ENCODE data around the gene TRIM40. TPM values are rescaled to one million over a fixed set of nuclear protein-coding genes. Genes with fewer than 3 reads are reported as not detected.

The TRIM40 gene
- total RNA-seq, 1 donor from 2014 or later, result not detected

DNA sequence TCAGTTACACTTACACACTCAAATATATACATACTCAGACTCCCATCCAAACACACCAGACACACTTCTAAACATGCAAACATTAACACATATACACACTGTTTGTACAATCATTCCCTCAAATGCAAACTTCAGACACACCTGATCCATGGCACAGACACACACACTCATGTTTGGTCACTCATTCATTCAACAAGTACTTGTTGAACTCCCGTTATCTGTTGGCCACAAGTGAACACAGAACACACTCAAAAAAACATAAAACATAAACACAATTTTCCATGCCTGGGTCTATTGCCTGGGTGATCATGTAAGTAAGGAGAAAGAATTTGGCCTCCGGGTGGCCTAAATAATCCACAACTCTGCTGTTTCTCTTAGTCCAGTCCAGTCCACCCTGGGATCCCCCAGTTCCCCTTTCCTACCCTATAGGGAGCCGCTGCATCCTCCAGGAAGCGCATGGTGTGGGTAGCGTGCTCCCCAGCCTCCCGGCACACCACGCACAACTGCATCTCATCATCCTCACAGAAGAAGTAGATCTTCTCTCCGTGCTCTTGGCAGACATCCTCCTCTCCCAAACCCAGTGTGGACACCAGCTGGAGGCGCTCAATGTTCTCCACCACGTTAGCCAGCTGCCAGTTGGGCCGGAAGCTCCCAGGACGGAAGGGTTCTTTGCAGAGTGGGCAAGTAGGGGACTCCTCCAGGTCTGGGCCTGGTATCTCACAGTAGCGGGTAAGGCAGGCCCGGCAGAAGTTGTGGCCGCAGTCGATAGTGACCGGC is 24.3 kb downstream of the TRIM40 start:
- Histone ChIP-seq H3K4me1 (no peaks in the 10 kb centered on the region), H3K4me3 (no peak overlapping the region), H3K9me3 (no peaks in the 10 kb centered on the region), H3K27me3 (no peaks in the 10 kb centered on the region), H3K36me3 (no peaks in the 10 kb centered on the region), H3K27ac (no peak overlapping the region)
- intact Hi-C loops (cut with DNase I), result no loop called here
- no peak for DNase-seq (ENCODE audit: extremely low spot score in 2 of 2)
- TF ChIP-seq POLR2A (IDR thresholded peaks at IDR 0.05) (no peak), CTCF (IDR thresholded peaks at IDR 0.05) (no peak), POLR2AphosphoS5 (IDR thresholded peaks at IDR 0.05; ENCODE audit: insufficient read depth in 1 of 2, low read depth in 1 of 2) (no peak)

- intact Hi-C loops (cut with DNase I), result no loop called here
- TF ChIP-seq CTCF (IDR thresholded peaks at IDR 0.05) (no peak), POLR2AphosphoS5 (IDR thresholded peaks at IDR 0.05; ENCODE audit: insufficient read depth in 1 of 2, low read depth in 1 of 2) (no peak), POLR2A (IDR thresholded peaks at IDR 0.05) (no peak)
- Histone ChIP-seq H3K4me3 (no peak within 1 kb of the TSS), H3K27ac (no peak within 1 kb of the TSS), H3K9me3 (no peaks in the 10 kb centered on the region), H3K27me3 (no peaks in the 10 kb centered on the region), H3K36me3 (no peaks in the 10 kb centered on the region), H3K4me1 (no peaks in the 10 kb centered on the region)
- DNase-seq (ENCODE audit: extremely low spot score in 2 of 2), result no peak
These were observed 25.0 kb downstream of the TRIM40 start, which contains the start of gene TRIM10 for GRCh38 chr6:30160785-30161531. TRIM10 (minus strand) TSS chr6:30161211; CDS start chr6:30160858, 353 bp downstream.

DNA sequence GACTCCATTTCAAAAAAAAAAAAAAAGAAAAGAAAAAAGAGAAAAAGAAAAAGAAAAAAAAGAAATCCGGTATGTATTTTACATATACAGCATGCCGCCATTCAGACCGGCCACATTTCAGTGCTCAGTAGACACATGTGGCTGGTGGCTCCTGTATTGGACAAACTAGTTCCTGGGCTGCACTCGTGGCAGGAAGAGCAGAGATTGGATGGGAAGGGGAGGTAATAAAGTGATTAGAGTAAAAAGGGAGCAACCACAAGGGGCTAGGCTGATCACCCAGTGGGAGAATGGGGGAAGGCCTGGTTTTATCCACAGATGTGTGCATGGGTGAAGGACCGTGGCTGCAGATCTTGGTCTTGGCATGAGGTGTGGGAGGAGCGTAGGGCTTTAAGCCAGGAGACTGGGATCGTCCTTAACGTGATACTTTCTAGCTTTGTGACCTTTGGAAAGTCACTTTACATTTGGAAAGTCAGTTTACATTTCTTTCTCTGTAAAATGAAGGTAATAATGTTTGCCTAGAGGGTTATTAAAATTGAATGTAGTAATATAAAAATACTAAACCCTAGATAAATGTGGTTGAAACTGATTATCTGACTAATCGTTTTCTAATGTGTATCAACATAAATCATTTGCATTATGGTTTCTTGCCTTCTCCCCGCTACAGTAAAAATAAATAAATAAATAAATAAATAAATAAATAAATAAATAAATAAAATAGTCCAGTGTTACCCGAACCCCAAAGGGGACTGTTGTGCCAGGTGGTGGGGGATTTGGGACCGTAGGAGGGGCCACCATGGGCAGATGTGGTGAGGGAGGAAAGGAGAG is 26.5 kb downstream of the TRIM40 start:
- Histone ChIP-seq H3K4me3 (no peak overlapping the region), H3K27me3 (no peaks in the 10 kb centered on the region), H3K4me1 (no peaks in the 10 kb centered on the region), H3K9me3 (no peaks in the 10 kb centered on the region), H3K36me3 (no peaks in the 10 kb centered on the region), H3K27ac (no peak overlapping the region)
- intact Hi-C loops (cut with DNase I), result no loop called here
- no peak for DNase-seq (ENCODE audit: extremely low spot score in 2 of 2)
- no peak for TF ChIP-seq CTCF (IDR thresholded peaks at IDR 0.05)
- TF ChIP-seq POLR2AphosphoS5 (IDR thresholded peaks at IDR 0.05; ENCODE audit: insufficient read depth in 1 of 2, low read depth in 1 of 2), result no peak
- no peak for TF ChIP-seq POLR2A (IDR thresholded peaks at IDR 0.05)

GRCh38 chr6:30163090-30163917 is 27.4 kb downstream of the TRIM40 start, which contains the start of gene TRIM15:
TRIM15 (plus strand) TSS chr6:30163546; CDS start chr6:30163685, 139 bp downstream.
- TF ChIP-seq POLR2A (IDR thresholded peaks at IDR 0.05) (no peak), POLR2AphosphoS5 (IDR thresholded peaks at IDR 0.05; ENCODE audit: insufficient read depth in 1 of 2, low read depth in 1 of 2) (no peak), CTCF (IDR thresholded peaks at IDR 0.05) (no peak)
- H3K4me1 ChIP-seq, result no peaks in the 10 kb centered on the region
- intact Hi-C loops (cut with DNase I), result no loop called here
- no peaks in the 10 kb centered on the region for H3K27me3 ChIP-seq
- H3K9me3 ChIP-seq, result no peaks in the 10 kb centered on the region
- H3K36me3 ChIP-seq, result no peaks in the 10 kb centered on the region
- DNase-seq (ENCODE audit: extremely low spot score in 2 of 2), result no peak
- no peak within 1 kb of the TSS for H3K27ac ChIP-seq
- H3K4me3 ChIP-seq, result no peak within 1 kb of the TSS

Measured in vagina (tissue), 2 donors.